ENCODE measurements around the gene ACTBL2.
"Not testable (repeated sequence)": the region's sequence is repeated elsewhere in the genome, so short reads cannot be mapped to it uniquely, and the experiment has no call there.

Gene ACTBL2

DNA sequence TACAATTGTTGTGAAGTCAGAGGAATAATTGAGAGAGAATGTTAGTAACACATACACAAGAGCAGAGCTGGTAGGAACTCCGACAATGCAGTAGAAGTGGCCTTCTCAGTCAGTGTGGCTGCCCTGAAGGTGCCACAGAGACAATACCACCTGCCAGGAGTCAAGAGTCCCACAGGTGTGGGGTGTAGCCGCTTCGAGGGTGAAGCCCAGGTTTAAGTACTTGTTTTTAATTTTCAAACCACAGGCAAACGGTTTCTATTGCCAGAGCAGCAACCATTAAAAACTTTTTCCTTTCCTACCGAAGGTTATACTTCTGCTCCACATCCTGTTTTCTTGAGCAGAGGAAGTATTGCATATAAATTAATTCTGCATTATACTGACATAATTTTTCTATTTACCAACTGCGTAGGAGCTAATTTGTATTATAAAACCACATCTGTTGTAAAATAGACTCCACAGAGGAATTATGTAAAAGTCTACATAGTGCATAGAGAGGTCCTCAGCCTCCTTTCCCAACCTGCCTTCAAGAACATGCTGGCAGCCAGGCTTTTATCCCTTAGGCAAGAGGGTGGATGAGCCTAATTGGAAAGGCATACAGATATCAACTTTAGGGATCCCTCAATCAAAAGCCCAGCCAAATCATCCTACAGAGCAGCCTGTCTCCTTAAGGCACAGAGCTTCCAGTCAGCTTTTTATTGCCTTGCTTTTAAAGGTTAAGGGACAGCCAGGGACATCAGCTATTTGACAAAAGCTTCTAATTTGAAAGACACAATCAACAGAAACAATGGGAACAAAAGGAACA is 12.9 kb upstream of the ACTBL2 start:
- no peak for DNase-seq
- intact Hi-C loops (cut with DNase I) = loop anchor here (10.0 kb wide), 2 partner anchors 191 to 279 kb away; no protein-coding TSS in a partner anchor

DNA sequence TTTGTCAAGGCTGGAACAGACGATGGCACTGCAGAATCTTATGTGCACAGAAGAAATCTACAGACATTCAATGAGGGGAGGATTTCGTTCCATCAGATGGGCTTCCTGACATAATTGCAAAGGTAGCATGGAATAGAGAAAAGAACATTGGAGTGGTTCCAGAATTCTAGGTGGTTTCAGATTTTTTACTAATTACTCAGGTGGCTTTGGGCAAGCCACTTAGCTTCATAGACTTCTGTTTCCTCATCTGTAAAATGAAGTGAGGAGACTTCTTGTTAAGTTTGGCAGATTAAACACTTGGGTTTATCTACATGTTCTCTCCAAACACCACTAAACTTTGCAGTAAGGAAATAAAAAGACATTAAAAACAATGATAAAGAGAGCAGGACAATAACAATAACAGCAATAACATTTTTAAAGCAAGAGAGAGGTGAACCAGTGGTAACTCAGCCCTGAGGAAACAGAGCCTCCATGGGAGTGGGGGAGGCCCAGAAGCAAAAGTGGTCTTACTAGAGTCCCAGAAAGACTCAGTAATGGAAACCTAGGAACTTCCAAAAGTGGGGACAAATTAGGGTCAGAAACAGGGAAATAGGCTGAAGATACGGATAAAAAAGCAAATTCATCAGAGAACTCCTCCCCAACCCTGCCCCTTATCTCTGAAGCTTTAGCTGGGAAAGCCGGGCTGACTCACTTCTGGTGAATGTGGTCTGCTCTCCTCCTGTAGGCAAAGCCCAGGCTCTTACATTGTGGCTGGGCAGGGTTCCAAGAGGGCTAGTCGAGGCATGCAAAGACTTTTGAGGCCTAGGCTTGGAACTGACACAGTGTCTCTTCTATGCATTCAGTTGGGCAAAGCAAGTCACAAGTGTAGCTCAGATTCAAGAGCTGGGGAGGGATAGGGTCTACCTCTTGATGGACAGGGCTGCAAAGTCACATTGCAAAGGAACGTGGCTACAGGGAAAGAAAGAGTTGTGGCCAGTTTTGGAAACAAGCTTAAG is 11.8 kb upstream of the ACTBL2 start:
- intact Hi-C loops (cut with DNase I) = loop anchor here (10.0 kb wide), 2 partner anchors 190 to 280 kb away; no protein-coding TSS in a partner anchor
- no peak for DNase-seq

DNA sequence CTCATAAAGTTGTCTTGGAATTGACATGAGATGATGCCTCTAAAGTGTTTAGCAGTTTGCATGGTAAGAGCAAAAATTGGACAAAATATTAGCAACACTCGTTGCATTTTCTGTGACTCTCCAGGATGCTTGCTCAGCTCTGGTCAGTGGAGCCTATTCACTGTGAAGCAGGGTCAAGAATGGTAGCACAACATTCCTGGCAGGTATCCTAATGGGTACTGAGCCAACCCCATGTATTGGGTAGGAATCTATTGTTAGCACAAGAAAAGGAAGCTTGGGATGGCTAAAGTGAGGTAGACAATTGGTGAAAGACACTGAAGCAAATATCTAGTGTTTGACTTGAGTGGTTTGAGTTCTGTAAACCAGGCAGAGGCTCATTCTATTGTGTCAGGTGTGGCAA is 10.4 kb upstream of the ACTBL2 start:
- no peak for DNase-seq
- intact Hi-C loops (cut with DNase I) = loop anchor here (10.0 kb wide), 2 partner anchors 188 to 282 kb away; no protein-coding TSS in a partner anchor

DNA sequence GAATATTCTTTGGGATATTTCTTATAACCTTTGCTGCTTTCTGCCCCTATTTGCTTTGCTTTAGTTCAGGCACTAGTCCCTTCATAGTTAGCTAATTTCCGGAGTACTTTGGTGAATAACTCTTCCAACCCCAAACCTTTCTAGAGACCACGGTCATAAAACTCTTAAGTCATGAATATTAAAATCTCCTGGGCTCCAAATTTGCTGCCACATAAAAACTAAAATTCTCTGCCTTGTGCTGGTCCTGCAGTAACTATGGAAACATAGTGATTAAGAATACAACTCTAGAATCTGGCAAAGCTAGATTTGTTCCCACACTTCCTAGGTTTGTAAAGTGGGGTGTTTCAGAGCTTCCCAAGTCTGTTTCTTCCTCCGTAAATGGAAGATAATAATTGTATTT is 10.0 kb upstream of the ACTBL2 start:
- no peak for DNase-seq
- intact Hi-C loops (cut with DNase I) = loop anchor here (10.0 kb wide), 2 partner anchors 188 to 282 kb away; no protein-coding TSS in a partner anchor

DNA sequence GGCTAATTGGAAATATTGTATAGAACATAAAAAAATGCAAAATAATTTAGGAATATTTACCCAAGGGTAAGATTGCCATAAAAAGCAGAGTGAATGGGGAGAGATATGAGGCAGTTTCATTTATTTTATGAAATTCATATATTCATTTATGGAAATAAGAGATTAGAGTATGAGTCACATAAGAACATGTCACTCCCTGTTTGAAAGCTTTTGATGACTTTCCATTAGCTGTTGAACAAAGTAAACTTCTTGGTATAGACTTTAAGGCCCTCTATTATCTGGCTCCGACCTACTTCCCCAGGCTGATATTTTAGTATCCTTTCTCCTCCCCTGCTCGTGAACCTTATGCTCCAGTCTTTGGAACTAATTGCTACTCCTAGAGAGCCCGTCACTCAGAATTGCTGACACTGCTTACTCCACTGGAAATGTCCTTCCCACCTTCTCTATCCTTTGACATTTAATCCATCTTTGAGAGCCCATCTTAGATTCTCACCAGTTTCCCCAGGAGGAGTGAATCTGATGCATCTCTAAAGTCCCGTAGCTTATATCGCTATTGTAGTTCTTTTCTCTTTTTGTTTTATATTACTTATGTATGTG is 8.9 kb upstream of the ACTBL2 start:
- DNase-seq = no peak
- intact Hi-C loops (cut with DNase I) = loop anchor here (10.0 kb wide), 2 partner anchors 187 to 283 kb away; no protein-coding TSS in a partner anchor

DNA sequence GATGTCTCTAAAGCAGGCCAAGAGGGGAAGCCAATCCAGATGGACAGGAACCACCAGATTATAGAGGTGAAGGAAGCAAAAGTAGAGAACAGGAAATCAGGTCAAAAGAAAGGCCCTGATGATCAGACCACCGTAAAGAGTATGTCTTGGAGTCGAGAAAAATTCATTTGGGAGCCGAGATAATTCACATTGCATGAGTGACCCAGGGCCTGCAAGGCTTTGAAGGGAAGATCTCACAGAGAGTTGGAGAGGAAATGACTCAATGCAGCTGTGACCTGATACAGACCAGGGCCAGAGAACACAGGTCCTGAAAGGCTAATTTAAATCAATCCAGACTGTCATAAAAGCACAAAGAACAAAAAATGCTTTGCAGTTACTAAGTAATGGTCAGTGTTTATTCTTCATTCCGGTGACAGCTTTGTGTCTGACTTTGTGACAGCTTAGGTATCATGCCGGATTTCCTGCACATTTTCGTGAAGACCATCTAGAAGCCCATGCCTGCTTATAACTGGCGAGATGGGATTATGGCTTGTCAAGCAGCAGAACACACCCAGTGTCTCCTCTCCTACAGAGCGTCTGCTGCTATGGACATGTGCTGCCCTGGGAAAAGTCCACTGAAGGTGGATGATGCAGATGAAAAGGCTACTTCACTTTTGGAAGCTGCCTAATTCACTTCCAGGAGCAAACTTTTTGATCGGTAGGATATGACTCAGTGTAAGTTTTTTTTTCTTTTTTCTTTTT is 5.8 kb upstream of the ACTBL2 start:
- DNase-seq = no peak
- intact Hi-C loops (cut with DNase I) = no loop called here

DNA sequence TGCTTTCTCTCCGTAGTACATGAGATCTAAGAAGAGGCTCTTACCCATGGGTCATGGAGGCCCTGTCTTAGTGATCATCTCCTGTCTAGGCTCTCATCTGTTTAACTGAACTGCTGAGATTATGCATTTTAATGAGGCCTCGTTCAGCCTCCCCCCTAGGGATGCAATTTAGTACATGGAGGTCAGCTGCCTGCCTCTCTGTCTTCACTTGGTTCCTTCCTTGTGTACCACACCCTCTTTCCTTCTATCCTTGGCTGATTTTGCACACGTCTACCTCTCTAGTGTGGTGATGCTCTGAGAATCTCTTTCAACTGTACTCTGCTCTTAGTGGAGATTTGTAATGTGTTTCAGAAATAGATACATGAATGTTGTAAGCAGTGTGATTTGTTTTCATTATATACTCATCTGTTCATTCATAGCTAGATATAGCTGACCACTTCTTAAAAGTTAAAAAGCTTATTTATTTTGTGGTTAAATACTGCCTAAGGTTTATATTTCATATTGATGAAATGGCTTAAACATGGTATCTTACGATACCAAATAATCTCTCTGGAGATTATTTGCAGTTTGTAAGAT is 3.5 kb upstream of the ACTBL2 start:
- DNase-seq = no peak
- intact Hi-C loops (cut with DNase I) = no loop called here

DNA sequence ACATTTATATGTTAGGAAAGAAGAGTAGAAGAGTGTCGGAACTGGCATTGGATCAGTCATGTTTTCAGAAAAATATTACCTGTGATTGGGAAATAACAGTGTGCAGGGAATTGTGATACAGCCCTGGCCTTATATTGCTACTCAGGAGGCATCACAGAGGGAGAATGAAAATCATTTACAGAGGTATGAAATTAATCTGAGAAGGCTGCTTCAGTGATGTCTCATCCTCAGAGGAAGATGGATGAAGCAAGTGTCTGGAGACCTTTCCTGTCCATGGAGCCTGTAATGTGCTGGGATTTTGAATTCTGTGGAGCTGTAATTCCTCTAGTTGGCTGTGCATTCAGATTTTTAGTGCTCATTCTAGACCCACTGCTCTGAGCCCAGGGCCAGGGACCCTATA is 3.8 kb downstream of the ACTBL2 start:
- intact Hi-C loops (cut with DNase I) = no loop called here
- no peak for DNase-seq

DNA sequence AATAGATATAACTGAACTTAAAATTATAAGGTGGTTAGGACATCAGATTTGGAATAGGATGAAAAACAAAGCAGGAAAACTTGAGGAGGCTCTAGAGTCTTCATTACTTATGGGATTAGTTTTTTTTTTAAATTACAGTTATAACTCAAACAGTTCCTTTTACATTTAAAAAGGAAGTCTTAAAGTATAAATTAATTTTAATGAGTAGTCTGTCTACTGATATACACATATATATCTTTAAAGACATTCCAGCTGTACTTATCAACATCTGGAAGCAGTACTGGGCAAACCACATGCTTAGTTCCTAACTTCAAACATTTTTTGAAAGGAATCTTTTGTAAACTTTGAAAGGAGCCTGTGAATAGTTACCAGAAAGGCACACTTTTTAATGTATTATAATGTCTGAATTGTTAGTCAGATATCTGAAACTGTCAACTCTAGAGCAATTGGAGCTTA is 6.0 kb downstream of the ACTBL2 start:
- no peak for DNase-seq
- intact Hi-C loops (cut with DNase I) = no loop called here

DNA sequence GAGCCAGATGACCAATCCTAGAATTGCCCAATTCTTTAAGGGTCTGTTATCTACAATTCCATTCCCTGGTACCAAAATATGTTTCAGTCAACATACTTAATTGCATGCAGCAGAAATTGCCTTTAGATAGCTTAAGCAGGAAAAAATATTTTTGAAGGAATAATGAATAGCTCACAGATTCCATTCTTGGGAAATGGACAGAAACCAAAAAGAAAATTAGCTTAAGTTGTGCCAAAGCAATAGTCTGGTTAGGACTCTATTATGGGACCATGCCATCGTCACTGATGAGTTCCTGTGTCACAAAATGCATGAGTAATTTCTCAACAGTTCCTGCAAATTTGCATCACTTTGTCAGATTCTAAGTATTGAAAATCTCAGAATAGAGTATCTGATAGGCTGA is 12.3 kb downstream of the ACTBL2 start:
- DNase-seq = no peak
- intact Hi-C loops (cut with DNase I) = no loop called here

DNA sequence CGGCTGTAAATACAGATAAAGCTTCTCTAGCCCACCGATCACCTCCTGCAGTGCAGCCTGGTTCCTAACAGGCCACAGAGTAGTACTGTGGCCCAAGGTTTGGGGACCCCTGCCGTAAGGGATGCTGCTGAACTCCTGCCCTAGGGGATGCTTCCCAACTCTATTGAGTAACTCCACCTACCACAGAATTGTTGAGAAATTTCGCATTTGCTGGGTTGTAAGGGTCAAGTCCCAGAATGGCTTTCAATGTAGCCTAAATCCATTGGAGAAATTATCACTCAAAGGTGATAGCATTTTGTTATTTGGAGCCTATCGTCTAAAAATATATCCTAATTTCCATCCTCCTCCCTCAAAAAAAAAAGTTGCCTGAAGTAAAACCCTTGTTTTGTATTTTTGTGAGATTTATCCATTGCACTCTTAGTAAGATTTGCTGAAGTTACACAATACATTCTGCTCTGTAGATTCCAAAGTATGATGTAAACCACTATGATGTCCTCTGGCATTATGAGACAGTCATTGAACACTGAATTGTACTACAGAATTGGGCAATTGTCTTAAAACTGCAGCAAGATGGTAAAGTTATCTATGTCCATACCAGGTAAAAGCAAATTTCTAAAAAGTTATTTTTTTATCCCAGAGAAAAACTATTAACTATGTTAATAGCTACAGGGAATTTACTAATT is 14.0 kb downstream of the ACTBL2 start:
- intact Hi-C loops (cut with DNase I) = no loop called here

DNA sequence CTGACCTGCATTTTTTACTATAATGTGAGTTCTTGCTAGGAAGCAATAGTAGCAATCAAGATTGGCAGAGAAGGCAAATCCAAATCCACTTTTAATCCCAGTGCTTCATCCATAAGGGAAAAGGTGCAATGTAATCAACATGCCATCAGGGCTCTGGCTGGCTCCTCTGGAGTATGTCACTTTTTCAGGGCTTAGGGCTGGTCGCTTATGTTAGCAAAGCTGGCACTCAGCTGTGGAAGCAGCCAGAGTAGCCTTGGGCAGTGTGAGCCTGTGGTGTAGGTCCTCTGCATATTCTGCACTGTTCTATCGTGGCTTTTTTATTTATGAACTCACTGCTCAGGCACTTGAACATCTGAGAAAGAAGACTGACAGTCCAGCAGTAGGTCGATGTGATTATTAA is 16.1 kb downstream of the ACTBL2 start:
- DNase-seq = no peak
- intact Hi-C loops (cut with DNase I) = no loop called here

More for the DNA sequence above, 14.0 kb downstream of the ACTBL2 start:
- no peak for DNase-seq

DNA sequence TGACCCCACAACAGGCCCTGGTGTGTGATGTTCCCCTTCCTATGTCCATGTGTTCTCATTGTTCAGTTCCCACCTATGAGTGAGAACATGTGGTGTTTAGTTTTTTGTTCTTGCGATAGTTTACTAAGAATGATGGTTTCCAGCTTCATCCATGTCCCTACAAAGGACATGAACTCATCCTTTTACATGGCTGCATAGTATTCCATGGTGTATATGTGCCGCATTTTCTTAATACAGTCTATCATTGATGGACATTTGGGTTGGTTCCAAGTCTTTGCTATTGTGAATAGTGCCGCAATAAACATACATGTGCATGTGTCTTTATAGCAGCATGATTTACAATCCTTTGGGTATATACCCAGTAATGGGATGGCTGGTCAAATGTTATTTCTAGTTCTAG is 22.6 kb downstream of the ACTBL2 start:
- DNase-seq; intact Hi-C loops (cut with DNase I): not testable (repeated sequence)

DNA sequence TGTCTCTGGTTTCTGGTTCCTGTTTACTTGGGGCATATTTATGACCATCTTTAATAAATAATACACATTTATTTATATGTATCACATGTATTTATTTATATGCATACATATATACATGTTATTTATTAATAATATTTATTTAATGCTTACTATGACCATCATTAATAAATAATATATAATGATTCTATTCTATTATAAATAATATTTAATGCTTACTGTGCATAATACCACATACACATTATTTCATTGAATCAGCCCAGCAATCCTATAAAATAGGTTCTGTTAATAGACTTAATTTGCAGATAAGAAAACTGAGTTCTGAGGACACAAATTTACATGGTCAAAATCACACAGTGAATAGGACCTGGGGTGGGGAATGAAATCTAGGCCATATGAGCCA is 24.2 kb downstream of the ACTBL2 start:
- intact Hi-C loops (cut with DNase I) = no loop called here
- DNase-seq = no peak

DNA sequence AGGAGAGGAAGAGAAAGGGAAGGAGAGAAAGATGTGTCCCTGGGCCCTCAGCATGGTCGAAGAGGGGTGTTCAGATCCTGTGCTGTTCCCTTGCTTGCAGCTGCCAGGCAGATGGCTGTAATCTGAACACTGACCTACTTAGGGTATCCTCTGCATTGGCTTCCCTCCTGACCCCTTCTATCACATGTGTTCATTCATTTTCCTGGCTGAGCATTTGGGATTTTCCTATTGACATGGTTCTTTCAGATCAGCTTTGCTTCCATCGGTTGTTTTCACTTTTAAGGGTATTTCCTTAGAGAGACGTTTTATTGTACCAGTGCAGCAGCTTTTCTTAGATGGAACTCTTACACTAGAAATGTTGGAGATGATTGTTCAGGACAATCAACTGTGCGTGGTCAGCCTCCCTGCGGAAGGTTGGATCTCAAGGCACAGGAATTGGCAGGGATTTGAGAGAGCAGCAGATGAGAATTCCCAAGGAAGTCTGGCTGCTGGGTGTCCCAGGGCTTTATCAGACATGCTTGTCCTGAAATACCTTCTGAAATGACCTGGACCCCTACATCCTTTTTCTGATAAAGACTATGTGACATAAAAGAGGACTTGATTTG is 26.0 kb downstream of the ACTBL2 start:
- DNase-seq = no peak
- intact Hi-C loops (cut with DNase I) = no loop called here

DNA sequence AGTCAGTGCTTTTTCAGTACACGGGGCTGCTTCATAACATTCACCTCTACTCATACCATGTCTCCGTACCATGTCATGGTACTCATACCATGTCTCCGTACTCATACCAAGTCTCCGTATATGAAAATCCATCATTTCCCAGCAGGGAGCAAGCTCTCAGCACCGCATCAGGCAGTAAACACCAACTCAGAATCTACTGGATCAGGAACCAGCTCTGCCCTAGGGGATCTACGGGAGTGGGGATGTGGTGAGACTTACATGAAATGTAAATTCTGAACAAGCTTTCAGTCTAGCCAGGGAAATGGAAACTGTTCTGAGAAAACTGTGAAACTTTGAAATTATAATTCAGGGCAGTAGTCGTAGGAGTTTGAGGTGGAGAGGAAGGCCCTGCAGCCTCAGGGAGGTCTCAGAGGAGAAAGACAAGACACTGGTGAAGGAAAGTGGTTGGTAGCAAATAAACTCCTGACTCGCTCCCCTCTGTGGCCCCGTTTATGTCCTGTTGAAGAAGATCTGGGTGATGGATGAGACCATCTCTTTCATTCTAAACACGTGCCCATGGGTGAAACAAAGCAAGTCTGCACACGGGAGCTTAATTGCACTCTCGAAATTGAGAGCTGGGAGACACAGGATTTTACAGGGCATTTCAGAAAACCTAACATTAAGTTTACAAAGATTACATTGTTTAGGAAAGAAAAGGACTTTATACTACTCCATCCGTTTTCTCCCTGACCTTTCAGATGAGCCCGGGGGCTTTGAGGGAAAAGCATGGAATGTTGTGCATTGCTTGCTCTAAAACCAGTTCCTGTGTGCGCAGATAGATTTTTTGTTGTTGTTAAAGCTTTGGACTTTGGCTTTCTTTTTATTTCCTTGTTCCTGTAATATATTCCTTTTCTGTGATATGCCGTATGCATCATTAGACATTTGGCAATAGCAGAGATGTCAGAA is 26.8 kb downstream of the ACTBL2 start:
- intact Hi-C loops (cut with DNase I) = no loop called here
- DNase-seq = no peak

All from head of caudate nucleus (tissue), 42 donors.